OCI-LY1 (cell line): ENCODE data around the gene OXER1.

ENCODE experiments used
- EZH2 ChIP-seq: fragments of 200-600 bp; sonication (generic), shearing (Covaris generic); IDR thresholded peaks from 2 replicates; pipeline ENCODE4 v1.8.0; 2017; ENCODE audit warnings: borderline replicate concordance, mixed run types, mild to moderate bottlenecking, antibody characterized with exemption, low read length, moderate library complexity, mixed read lengths
- TF ChIP-seq, protein P1 (sequence below): fragments of 200-600 bp; sonication (generic), shearing (Covaris generic); IDR thresholded peaks from 2 replicates; pipeline ENCODE4 v1.5.1; 2017; ENCODE audit warnings: mild to moderate bottlenecking, antibody characterized with exemption, low read length, moderate library complexity, mixed read lengths

- TF ChIP-seq, protein P1, sequence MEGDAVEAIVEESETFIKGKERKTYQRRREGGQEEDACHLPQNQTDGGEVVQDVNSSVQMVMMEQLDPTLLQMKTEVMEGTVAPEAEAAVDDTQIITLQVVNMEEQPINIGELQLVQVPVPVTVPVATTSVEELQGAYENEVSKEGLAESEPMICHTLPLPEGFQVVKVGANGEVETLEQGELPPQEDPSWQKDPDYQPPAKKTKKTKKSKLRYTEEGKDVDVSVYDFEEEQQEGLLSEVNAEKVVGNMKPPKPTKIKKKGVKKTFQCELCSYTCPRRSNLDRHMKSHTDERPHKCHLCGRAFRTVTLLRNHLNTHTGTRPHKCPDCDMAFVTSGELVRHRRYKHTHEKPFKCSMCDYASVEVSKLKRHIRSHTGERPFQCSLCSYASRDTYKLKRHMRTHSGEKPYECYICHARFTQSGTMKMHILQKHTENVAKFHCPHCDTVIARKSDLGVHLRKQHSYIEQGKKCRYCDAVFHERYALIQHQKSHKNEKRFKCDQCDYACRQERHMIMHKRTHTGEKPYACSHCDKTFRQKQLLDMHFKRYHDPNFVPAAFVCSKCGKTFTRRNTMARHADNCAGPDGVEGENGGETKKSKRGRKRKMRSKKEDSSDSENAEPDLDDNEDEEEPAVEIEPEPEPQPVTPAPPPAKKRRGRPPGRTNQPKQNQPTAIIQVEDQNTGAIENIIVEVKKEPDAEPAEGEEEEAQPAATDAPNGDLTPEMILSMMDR, result 0 out of 2 replicates have a peak, but pooled peaks have one; percentile 5
- TF ChIP-seq EZH2, result no peak
Measured at GRCh38 chr2:42802150-42802549, 38.2 kb upstream of the OXER1 start.
